GM18526 (cell line): ENCODE data around the gene ZWILCH.

Source experiments
- POLR2A ChIP-seq: IDR thresholded peaks from 3 replicates; pipeline ENCODE4 v1.6.1; 2011; ENCODE audit not compliant: insufficient read length; ENCODE audit errors: extremely low read depth

ZWILCH gene

DNA sequence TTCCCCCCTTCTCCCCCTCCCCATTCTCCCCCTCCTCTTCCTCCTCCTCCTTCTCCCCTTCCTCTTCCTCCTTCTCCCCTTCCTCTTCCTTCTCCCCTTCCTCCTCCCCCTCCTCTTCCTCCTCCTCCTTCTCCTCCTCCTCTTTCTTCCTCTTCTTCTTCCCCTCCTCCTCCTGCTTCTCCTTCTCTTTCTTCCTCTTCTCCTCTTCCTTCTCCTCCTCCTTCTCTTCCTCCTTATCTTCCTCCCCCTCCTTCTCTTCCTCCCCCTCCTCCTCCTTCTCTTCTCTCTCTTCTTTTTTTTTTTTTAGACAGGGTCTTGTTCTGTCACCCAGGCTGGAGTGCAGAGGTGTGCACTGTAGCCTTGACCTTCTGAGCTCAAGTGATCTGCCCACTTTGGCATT, 81.9 kb downstream of the ZWILCH start:
- TF ChIP-seq POLR2A: no peak

- TF ChIP-seq POLR2A: no peak
These were observed 82.6 kb downstream of the ZWILCH start for GRCh38 chr15:66587749-66588148.

DNA sequence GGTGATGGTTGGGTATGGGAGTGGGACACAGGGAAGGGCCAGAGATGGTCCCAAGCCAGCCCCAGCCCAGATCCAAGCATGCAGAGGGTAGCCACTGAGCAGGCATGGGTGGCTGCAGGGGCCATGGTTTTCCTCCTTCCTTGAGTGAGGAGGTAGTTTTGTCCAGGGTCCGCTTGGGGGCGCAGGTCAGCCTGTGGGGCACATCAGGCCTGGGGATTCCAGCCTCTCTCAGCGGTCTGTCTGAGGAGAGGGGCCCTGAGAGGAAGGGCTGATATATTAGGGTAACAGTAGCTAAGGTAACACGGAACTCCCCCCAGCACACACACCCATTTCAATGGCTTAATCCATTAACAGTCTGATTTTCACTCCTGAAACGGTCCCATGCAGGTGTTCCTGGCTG, 83.4 kb downstream of the ZWILCH start:
- TF ChIP-seq POLR2A: no peak

GRCh38 chr15:66588971-66589370, 83.8 kb downstream of the ZWILCH start:
- no peak for TF ChIP-seq POLR2A

DNA sequence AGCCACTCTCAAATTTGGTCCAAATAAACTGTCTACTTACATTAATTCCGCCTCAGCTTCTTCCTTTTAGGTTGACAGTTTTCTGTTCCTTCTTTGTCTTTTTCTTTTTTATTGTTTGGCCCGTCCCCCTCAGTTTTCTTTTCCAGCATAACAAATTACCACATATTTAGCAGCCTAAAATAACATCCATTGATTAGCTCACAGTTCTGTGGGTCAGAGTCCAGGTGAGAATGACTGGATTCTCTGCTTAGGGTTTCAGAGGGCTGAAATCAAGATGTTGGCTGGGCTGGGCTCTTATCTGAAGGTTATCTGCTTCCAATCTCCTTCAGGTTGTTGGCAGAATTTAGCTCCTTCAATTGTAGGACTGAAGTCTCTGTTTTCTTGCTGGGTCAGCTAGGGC, 85.3 kb downstream of the ZWILCH start:
- no peak for TF ChIP-seq POLR2A

DNA sequence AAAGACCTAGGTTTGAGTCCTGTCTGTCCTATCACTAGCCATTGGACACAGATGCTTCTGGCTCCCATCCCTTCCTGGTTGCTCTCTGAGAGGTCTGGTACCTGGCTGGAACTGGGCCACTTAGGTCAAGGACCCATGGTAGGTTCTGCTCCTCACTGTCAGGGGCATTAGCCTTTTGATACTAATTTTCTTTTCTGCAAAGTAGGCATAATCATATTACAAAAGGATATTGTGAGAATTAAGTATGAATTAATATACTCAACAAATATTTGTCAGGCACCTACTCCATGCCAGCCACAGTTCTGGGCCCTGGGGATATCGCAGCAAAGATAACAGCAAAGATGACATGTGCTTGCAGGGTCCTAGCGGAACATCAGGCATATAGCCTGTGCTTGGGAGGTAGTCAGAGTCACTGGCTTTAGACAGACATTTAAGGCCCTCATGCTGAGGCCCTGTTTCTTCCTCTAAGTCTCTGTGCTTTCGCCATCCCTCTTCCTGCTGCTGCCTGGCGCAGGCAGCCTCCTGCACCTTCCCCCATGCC, 86.3 kb downstream of the ZWILCH start:
- TF ChIP-seq POLR2A: no peak

GRCh38 chr15:66592505-66593218, 87.5 kb downstream of the ZWILCH start:
- TF ChIP-seq POLR2A: no peak

- TF ChIP-seq POLR2A: no peak
These were observed 88.2 kb downstream of the ZWILCH start for GRCh38 chr15:66593219-66593780.

- no peak for TF ChIP-seq POLR2A
These were observed 89.2 kb downstream of the ZWILCH start for GRCh38 chr15:66594344-66594743.

- TF ChIP-seq POLR2A: no peak
These were observed 89.7 kb downstream of the ZWILCH start for GRCh38 chr15:66594836-66595235.

GRCh38 chr15:66595332-66595731, 90.2 kb downstream of the ZWILCH start:
- TF ChIP-seq POLR2A: no peak

GRCh38 chr15:66595931-66596545, 90.9 kb downstream of the ZWILCH start:
- no peak for TF ChIP-seq POLR2A

- no peak for TF ChIP-seq POLR2A
These were observed 93.1 kb downstream of the ZWILCH start for GRCh38 chr15:66598095-66598815.
